ENCODE data around the gene DENND4C. TPM values are rescaled to one million over a fixed set of nuclear protein-coding genes. Genes with fewer than 3 reads are reported as not detected.

Gene DENND4C
- total and polyA plus RNA-seq, 3 donors from 2014 or later = 28.8 to 136 (median 126) TPM

- WGBS, 2 donors = 92 to 100% methylated on average over 1 of the region's 1 CpG
- intact Hi-C loops (cut with DNase I; ENCODE audit: low total_unique reads) = no loop called here
These were observed 32.1 kb upstream of the DENND4C start for GRCh38 chr9:19198406-19198805.

GRCh38 chr9:19199012-19199411 lies 31.5 kb upstream of the DENND4C start:
- Histone ChIP-seq H3K9me3 (no peaks in the 10 kb centered on the region), H3K4me3 (no peak overlapping the region), H3K36me3 (ENCODE audit: low read depth, missing control alignments) (no peaks in the 10 kb centered on the region), H3K27ac (no peak overlapping the region), H3K27me3 (no peaks in the 10 kb centered on the region), H3K4me1 (peaks cover 28% of the 10 kb centered on the region)
- intact Hi-C loops (cut with DNase I; ENCODE audit: low total_unique reads) = no loop called here
- no peak for TF ChIP-seq POLR2A (IDR thresholded peaks at IDR 0.05)
- TF ChIP-seq, protein P1, sequence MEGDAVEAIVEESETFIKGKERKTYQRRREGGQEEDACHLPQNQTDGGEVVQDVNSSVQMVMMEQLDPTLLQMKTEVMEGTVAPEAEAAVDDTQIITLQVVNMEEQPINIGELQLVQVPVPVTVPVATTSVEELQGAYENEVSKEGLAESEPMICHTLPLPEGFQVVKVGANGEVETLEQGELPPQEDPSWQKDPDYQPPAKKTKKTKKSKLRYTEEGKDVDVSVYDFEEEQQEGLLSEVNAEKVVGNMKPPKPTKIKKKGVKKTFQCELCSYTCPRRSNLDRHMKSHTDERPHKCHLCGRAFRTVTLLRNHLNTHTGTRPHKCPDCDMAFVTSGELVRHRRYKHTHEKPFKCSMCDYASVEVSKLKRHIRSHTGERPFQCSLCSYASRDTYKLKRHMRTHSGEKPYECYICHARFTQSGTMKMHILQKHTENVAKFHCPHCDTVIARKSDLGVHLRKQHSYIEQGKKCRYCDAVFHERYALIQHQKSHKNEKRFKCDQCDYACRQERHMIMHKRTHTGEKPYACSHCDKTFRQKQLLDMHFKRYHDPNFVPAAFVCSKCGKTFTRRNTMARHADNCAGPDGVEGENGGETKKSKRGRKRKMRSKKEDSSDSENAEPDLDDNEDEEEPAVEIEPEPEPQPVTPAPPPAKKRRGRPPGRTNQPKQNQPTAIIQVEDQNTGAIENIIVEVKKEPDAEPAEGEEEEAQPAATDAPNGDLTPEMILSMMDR (IDR thresholded peaks at IDR 0.05) = no peak
- WGBS, 2 donors = 92 to 94% methylated on average over 2 of the region's 2 CpGs
- DNase-seq = no peak

More at GRCh38 chr9:19198406-19198805, 32.1 kb upstream of the DENND4C start:
- TF ChIP-seq, protein P1 (IDR thresholded peaks at IDR 0.05) = no peak
- Histone ChIP-seq H3K27ac (no peak overlapping the region), H3K9me3 (no peaks in the 10 kb centered on the region), H3K4me3 (no peak overlapping the region), H3K27me3 (no peaks in the 10 kb centered on the region), H3K4me1 (peaks cover 28% of the 10 kb centered on the region), H3K36me3 (ENCODE audit: low read depth, missing control alignments) (no peaks in the 10 kb centered on the region)
- DNase-seq = no peak

DNA sequence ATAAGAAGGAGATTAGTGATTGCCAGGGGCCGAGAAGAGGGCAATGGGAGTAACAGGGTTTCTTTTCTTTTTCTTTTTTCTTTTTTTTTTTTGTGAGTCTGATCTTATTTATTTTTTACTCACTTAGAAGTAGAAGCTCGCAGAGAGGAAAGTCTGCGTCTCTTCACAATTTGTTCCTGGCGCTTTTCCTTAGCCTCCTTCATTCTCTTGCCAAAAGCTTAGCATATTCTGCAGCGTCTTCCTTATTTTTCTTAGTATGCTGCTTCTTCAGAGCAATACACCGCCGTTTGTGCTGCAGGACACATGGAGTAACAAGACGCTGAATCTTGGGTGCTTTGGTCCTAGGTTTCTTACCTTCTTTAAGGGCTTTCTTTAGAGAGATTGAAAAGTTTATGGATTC lies 30.3 kb upstream of the DENND4C start:
- TF ChIP-seq, protein P1 (IDR thresholded peaks at IDR 0.05) = no peak
- no peak for TF ChIP-seq POLR2A (IDR thresholded peaks at IDR 0.05)
- Histone ChIP-seq H3K27me3 (no peaks in the 10 kb centered on the region), H3K4me1 (peaks cover 28% of the 10 kb centered on the region), H3K9me3 (no peaks in the 10 kb centered on the region), H3K36me3 (ENCODE audit: low read depth, missing control alignments) (no peaks in the 10 kb centered on the region), H3K4me3 (no peak overlapping the region), H3K27ac (peak overlapping the region in 1 of 2 donors; percentile 62)
- intact Hi-C loops (cut with DNase I; ENCODE audit: low total_unique reads) = no loop called here
- WGBS, 2 donors = 38 to 42% methylated on average over 8 of the region's 8 CpGs
- DNase-seq = peak; percentile 52

GRCh38 chr9:19201899-19202891 lies 28.3 kb upstream of the DENND4C start:
- peak; percentile 68 for DNase-seq
- no peaks in the 10 kb centered on the region for H3K27me3 ChIP-seq
- WGBS, 2 donors = 59 to 67% methylated on average over 13 of the region's 13 CpGs
- intact Hi-C loops (cut with DNase I; ENCODE audit: low total_unique reads) = no loop called here
- no peaks in the 10 kb centered on the region for H3K9me3 ChIP-seq
- H3K4me1 ChIP-seq = peaks cover 28% of the 10 kb centered on the region
- peak overlapping the region; percentile 46 to 72 for H3K27ac ChIP-seq
- H3K4me3 ChIP-seq = no peak overlapping the region
- no peaks in the 10 kb centered on the region for H3K36me3 ChIP-seq (ENCODE audit: low read depth, missing control alignments)
- no peak for TF ChIP-seq POLR2A (IDR thresholded peaks at IDR 0.05)
- TF ChIP-seq, protein P1 (IDR thresholded peaks at IDR 0.05) = no peak

Data from testis (tissue), 3 donors.